ENCODE results near the gene CNP.
"Not testable (repeated sequence)": the region's sequence is repeated elsewhere in the genome, so short reads cannot be mapped to it uniquely, and the experiment has no call there.

The CNP gene

DNA sequence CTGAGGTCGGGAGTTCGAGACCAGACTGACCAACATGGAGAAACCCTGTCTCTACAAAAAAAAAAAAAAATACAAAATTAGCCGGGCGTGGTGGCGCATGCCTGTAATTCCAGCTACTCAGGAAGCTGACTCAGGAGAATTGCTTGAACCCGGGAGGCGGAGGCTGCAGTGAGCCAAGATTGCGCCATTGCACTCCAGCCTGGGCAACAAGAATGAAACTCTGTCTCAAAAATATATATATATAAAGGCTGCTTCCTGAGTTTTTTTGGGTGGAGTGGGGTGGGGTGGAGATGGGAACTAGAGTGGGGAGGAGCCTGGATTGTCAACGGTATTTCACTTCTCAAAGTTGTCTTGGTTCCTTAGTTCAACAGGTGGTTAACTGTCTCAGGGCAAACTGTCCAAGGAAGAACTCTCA is 43.7 kb downstream of the CNP start:
- DNase-seq, result peak; percentile 78

DNA sequence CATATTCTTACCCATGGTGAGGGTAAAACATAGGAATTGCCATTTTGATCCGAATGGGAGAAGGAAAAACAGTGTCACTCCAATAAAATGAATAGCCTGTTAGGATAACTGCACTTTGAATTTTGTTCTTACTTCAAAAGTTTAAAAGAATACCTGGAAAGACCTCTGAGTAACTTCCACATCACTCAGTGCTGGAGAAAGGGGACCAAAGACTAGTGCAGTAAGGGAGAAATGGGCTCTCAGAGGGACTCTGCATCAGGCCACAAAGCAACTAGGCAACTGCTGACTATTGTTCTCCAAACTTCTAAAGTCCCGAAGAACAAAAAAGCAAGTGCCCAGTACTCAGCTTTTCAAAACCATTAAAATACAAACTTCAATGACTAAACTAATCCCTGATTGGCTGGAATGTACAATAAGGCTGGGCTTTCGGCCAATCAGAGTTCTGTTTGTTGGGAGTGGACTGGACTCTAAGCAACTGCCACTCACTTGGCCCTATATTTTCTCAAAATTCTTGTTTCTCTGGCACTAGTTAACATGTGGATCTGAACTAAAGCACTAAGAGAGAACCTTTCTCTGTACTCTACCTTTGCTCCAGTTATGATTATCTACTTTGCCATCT is 44.4 kb downstream of the CNP start:
- DNase-seq, result peak; percentile 61

GRCh38 chr17:42012363-42012762 is 45.8 kb downstream of the CNP start:
- not testable (repeated sequence) for DNase-seq

DNA sequence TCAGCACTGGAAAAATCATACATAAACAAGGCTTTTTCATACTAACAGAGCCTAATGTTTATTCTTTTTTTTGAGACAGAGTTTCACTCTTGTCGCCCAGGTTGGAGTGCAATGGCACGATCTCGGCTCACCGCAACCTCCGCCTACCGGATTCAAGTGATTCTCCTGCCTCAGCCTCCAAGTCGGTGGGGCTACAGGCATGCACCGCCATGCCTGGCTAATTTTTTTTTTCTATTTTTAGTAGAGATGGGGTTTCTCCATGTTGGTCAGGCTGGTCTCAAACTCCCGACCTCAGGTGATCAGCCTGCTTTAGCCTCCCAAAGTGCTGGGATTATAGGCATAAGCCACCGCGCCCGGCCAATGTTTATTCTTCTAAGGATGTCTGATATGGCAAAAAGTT is 47.1 kb downstream of the CNP start:
- DNase-seq, result not testable (repeated sequence)

- peak; percentile 68 for DNase-seq
Measured at GRCh38 chr17:42016411-42016831, 49.8 kb downstream of the CNP start.

DNA sequence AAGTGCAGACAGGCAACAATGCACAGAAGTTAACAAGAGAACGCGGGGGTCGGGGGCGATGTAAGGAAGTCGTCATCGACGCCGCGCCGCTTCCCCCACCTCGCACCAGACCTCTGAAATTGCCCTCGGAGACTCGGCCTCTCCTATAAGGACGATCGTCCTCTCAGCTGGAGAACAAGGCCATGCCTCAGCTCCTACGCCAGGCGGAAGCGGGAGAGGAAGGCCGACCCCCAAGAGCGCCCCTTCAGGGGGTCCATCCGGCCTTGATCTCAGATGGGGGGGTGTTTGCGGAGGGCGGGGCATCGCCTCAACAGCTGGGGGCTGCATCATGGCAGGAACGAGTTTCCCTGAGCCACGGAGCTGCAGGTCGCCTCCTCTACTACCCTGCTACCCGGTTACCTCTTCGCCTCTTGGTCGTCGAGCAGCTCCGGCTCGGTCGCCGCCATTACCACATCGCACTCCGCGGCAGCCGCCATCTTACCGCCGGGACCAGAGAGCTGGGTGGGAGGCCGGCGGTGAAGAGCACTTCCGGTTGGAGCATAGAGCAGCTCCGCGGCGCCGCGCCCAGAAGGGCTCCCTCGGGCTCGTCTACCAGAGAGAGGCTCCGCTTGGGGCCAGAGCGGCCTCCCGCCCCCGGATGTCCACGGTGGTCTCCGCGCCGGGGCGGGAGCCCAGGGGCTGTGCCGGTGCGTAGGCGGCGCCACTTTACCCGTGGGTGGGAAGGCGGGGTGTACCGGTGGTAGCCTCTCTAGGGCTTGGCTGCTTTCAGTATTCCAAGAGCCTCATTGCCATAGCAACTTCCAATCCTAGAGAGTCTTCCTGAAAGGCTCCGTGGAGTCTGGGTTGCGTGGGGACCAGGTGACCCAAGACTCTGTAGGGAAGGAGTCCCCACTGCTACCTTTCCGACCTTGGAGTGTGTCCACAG is 50.6 kb downstream of the CNP start, which contains the start of gene DNAJC7:
Gene DNAJC7 (minus strand): TSS at position 499 of the 925 bp plus-strand sequence. CDS start 23 bp downstream, at position 476.
- DNase-seq, result peak; percentile 95

DNA sequence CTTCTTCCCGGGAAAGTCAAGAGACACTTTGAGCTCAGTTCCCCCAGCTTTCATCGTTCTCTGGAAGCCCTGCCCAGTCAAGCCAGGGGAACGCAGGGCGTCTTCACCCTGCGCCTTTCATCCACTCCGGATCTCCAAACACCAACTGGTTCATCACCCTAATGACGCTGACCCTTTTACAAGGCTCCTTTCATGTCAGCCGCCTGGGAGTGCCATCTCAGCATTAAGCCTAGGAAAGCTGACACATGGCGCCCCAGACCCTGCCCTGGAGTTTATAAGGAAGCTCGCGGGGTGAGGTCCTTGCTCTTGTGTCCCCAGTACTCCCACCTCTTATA is 51.2 kb downstream of the CNP start:
- DNase-seq, result peak; percentile 58

DNA sequence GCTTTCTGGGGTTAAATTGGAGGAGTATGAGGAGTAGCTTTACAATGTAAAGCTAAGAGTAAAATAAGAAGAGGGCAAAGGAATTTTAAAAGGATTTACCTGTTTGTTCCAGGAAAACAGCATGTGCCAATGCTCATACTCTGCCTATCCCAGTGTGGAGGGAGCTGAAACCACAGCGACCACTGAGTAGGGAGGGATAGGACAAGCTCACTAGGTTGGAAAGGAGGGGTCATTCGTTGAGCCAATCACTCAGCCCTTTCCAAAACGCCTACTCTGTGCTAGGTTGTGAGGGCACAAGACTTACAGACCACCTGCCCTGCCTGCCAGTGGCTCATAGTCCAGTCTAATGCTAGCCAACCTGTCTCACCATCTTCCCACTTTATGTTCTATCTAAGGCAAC is 51.7 kb downstream of the CNP start:
- DNase-seq, result no peak

DNA sequence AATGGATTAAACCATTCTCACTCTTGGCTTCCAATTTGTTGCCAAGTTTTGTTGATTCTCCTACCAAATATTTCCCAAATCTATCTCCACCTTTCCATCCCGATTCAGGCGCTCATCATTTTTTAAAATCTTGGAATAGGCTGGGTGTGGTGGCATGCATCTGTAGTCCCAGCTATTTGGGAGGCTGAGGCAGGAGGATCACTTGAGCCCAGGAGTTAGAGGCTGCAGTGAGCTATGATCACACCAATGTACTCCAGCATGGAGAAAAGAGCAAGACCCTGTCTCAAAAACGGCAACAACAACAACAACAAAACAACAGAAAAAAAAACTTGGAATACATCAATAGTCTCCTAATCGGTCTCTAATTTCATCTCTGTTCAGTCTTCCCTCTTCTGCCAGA is 52.4 kb downstream of the CNP start:
- no peak for DNase-seq

- peak; percentile 97 for DNase-seq
Measured at GRCh38 chr17:42019509-42020404, 53.2 kb downstream of the CNP start, which contains the start of gene NKIRAS2. Gene NKIRAS2 (plus strand): TSS chr17:42020090. CDS start chr17:42021578, 1,488 bp downstream.

DNA sequence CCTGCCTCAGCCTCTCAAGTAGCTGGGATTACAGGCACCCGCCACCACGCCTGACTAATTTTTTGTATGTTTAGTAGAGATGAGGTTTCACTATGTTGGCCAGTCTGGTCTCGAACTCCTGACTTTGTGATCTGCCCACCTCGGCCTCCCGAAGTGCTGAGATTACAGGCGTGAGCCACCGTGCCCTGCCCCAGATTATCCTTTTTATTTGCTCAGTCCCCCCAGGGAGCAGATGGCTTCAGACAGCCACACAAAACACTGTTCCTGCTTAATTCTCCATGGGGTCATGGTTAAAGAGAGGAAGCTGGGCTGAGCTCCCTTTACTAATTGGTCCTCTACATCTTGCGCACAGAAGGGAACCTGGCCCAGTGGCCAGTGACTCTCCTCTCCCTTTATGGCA is 54.2 kb downstream of the CNP start:
- not testable (repeated sequence) for DNase-seq

DNA sequence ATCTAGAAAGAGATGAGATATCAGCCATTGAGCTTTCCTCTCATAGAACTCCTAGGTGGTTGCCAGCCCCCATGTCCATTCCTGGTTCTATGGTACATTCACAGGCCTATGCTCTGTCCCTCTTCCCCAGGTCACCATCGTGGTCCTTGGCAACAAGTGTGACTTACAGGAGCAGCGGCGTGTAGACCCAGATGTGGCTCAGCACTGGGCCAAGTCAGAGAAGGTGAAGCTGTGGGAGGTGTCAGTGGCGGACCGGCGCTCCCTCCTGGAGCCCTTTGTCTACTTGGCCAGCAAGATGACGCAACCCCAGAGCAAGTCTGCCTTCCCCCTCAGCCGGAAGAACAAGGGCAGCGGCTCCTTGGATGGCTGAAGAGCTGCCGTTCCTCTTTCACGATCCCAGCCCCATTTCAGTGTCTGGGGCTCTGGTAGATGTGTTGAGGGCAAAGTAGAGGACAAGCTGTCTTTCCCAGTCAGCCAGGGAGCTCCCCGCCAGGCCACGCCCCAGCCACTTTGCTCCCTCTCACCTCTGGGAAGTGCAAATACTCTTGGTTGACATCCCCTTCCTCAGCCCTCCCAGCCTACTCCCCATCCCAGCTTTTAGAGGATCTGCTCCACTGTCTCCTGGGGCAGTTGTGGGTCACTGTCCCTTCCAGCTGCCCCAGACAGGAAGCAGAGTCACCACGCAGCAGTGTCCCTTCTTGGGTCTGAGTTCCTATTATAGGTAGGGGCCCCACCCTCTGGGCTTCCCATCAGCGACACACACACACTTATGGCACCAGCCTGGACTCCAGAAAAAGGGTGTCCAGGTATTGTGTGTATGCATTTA is 57.1 kb downstream of the CNP start:
- DNase-seq, result peak; percentile 87

DNA sequence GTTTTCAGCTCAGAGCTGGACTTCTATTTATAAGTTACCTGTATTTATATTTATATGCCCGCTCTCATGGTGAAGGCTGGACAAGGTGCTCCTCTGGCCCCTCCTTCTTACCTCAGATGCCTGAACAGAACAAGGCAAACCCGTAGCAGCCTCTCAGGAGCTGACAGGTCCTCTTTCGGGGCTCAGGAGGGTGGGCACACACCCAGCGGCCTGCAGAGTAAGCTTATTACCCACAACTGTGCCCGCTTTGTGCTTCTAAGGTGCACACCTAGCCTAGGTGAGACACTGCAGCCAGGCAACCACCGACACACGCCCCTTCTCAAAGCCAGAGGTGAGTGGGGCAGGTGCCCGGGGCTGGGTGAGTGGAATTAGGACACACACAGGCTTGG is 58.6 kb downstream of the CNP start:
- DNase-seq, result no peak

DNA sequence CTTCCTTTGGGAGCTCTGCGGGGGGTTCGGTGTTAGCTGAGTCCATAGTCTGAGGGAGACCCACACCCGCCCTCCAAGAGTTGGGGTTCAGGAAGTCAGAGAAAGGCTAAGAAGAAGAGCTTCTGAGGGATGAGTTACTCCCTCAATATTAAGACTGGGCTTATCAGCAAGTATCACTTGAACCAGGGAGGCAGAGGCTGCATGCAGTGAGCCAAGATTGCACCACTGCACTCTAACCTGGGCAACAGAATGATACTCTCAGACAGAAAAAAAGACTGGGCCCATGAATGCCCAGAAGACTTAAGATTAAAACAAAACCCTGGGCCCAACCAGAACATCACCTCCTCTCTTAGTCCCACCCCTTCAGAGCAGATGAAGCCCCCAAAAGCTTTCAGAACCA is 59.3 kb downstream of the CNP start:
- no peak for DNase-seq

DNA sequence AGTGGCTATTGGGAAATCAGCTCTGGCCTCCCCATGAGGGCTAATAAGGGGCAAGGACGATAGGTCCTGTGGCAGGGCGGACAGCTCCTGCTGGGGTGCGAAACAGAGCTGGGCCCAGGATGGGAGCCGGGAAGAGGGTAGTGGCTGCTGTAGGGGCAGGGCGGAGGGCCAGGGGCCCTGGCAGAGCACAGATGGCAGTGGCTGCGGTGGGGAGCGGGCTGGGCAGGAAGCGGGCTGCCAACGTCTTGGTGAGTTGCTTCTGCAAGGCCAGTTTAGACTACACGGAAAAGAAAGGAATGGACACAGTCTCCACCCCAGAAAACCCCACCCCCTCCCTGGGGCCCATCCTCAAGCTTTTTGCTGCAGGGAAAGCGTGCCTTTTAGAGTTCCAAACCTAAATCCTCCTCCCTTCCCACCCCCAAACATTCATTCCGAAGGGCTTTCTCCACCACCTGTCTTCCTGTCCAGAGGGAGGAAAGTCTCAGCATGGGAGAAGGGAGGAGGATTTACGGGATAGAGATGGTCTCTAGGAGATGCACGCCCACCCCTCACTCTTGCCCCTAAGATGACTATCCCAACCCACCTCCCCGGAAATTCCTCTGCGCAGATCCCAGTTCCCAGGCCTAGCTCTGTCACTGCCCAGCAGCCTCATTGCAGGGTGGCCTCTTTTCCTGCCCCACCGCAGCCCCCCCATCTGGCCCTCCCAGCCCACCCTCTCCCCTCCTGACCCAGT is 60.4 kb downstream of the CNP start:
- DNase-seq, result no peak
